ENCODE measurements around the gene DGKI. TPM values are rescaled to one million over a fixed set of nuclear protein-coding genes. Genes with fewer than 3 reads are reported as not detected.

The DGKI gene
- total and polyA plus RNA-seq, 8 donors, result under 0.01 to 5.1 (median 0.20) TPM; not detected in 3

DNA sequence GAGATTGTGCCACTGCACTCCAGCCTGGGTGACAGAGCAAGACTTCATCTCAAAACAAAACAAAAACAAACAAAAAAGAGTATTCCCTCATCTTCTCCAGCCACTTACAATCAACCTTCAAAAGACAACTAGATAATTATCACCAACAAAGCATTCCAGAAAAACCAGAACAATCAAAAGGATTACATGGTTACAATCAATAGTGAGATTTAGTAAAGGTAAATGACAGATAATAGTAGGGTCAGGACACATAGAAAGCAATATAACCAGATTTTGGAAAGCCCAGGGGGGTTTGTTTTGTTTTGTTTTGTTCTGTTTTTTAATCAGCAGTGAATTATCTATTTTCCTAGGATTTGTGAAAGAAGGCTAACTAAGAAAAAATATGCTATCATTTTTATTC, 412.2 kb downstream of the DGKI start:
- H3K27ac ChIP-seq, result no peak overlapping the region

DNA sequence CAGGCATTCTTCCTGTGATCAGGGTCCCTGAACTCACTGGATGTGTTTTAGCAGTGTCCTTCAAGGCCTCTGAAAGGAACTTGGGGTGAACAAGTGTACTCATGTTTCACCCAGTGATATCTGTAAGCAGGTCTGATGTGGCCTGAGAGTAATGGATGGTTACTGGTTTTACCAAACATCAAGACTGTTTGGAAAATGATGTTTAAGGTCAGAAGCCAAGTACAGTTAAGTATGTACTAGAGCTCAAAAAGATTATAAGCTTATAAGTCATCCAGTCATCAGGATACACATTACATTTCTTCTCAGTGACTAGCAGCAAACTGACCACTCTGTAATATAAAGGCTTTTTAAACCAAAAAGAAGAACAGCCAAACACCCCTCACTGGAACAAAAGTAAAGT, 423.5 kb downstream of the DGKI start:
- H3K4me3 ChIP-seq, result no peak overlapping the region
- H3K4me1 ChIP-seq, result peaks cover 0 to 3% (median 0%) of the 10 kb centered on the region in 4 donors
- H3K27ac ChIP-seq, result no peak overlapping the region
- TF ChIP-seq POLR2AphosphoS5 (IDR thresholded peaks at IDR 0.05) (no peak), POLR2A (IDR thresholded peaks at IDR 0.05) (no peak), EP300 (IDR thresholded peaks at IDR 0.05) (no peak)
- TF ChIP-seq, protein P1, sequence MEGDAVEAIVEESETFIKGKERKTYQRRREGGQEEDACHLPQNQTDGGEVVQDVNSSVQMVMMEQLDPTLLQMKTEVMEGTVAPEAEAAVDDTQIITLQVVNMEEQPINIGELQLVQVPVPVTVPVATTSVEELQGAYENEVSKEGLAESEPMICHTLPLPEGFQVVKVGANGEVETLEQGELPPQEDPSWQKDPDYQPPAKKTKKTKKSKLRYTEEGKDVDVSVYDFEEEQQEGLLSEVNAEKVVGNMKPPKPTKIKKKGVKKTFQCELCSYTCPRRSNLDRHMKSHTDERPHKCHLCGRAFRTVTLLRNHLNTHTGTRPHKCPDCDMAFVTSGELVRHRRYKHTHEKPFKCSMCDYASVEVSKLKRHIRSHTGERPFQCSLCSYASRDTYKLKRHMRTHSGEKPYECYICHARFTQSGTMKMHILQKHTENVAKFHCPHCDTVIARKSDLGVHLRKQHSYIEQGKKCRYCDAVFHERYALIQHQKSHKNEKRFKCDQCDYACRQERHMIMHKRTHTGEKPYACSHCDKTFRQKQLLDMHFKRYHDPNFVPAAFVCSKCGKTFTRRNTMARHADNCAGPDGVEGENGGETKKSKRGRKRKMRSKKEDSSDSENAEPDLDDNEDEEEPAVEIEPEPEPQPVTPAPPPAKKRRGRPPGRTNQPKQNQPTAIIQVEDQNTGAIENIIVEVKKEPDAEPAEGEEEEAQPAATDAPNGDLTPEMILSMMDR (IDR thresholded peaks at IDR 0.05), result no peak
- DNase-seq, result no peak
- intact Hi-C loops (cut with DNase I; ENCODE audit: low total_unique reads), result no loop called here
- H3K36me3 ChIP-seq, result no peaks in the 10 kb centered on the region
- no peaks in the 10 kb centered on the region for H3K27me3 ChIP-seq
- peaks cover 0 to 5% (median 0%) of the 10 kb centered on the region in 4 donors for H3K9me3 ChIP-seq

More for the DNA sequence above, 412.2 kb downstream of the DGKI start:
- H3K36me3 ChIP-seq, result no peaks in the 10 kb centered on the region
- H3K9me3 ChIP-seq, result no peaks in the 10 kb centered on the region
- TF ChIP-seq, protein P1 (IDR thresholded peaks at IDR 0.05), result no peak
- TF ChIP-seq POLR2A (IDR thresholded peaks at IDR 0.05), result no peak
- H3K4me1 ChIP-seq, result no peaks in the 10 kb centered on the region
- DNase-seq, result no peak
- intact Hi-C loops (cut with DNase I; ENCODE audit: low total_unique reads), result no loop called here
- no peaks in the 10 kb centered on the region for H3K27me3 ChIP-seq
- no peak overlapping the region for H3K4me3 ChIP-seq

DNA sequence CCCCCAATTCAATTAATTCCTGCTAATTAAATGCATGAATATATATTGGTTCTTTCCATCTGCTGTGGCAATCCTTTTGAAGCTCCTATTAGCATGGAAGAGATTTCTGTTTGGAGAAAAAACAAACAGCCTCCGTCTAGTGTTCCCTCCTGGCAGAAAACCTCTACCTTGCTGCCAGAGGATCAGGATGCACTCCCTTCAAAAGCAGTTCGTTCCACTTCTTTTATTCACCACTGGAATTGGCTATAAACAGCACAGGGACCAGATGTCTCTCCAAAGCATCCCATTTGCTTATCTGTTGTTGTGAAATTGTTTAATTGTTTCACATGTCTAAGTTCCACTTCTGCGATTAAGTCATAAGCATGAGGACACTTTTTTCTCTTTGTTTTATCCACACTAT, 425.4 kb downstream of the DGKI start:
- Histone ChIP-seq H3K4me1 (peaks cover 0 to 3% (median 0%) of the 10 kb centered on the region in 4 donors), H3K36me3 (no peaks in the 10 kb centered on the region), H3K9me3 (peaks cover 0 to 5% (median 0%) of the 10 kb centered on the region in 4 donors), H3K27me3 (no peaks in the 10 kb centered on the region), H3K4me3 (no peak overlapping the region), H3K27ac (no peak overlapping the region)
- TF ChIP-seq, protein P1 (IDR thresholded peaks at IDR 0.05), result no peak
- TF ChIP-seq POLR2AphosphoS5 (IDR thresholded peaks at IDR 0.05) (no peak), POLR2A (IDR thresholded peaks at IDR 0.05) (no peak), EP300 (IDR thresholded peaks at IDR 0.05) (no peak)
- peak in 1 of 2 donors; percentile 11 for DNase-seq
- 41 to 53% (median 46%) methylated on average over 3 of the region's 3 CpGs for WGBS, 5 donors
- intact Hi-C loops (cut with DNase I; ENCODE audit: low total_unique reads), result no loop called here

DNA sequence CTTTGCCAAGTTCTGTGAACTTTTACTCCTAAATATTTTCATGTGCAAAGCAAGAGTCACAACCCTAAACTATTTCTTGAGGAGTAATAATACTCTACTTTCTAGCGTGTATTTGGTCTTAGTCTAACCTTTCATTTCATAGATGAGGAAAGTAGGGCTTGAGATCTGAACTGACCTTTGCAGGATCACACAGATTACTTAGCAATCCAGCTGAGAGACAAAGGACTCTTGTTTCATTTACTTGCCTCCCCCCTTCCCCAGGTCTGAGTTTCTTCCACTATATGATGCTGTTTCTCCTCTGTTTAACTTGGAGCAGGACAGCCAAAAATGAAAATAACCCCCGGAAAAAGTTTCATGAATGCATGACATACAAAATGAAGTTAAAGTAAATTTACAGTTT, 427.9 kb downstream of the DGKI start:
- Histone ChIP-seq H3K36me3 (no peaks in the 10 kb centered on the region), H3K4me3 (no peak overlapping the region), H3K9me3 (no peaks in the 10 kb centered on the region), H3K4me1 (peaks cover 0 to 3% (median 0%) of the 10 kb centered on the region in 4 donors), H3K27ac (no peak overlapping the region), H3K27me3 (no peaks in the 10 kb centered on the region)
- DNase-seq, result peak in 1 of 2 donors; percentile 7
- intact Hi-C loops (cut with DNase I; ENCODE audit: low total_unique reads), result no loop called here
- WGBS, 5 donors, result 58 to 78% (median 65%) methylated on average over 2 of the region's 2 CpGs
- TF ChIP-seq, protein P1 (IDR thresholded peaks at IDR 0.05), result no peak
- TF ChIP-seq POLR2A (IDR thresholded peaks at IDR 0.05), result no peak
- TF ChIP-seq POLR2AphosphoS5 (IDR thresholded peaks at IDR 0.05), result no peak
- no peak for TF ChIP-seq EP300 (IDR thresholded peaks at IDR 0.05)

All from stomach (tissue), 9 donors.